Activated CD4-positive, CD25-positive, alpha-beta regulatory T cell treated with anti-CD3 and anti-CD28 coated beads, Interleukin-2, amount 50 U/mL, for 24 hours (primary cell): Measurements from ENCODE around the gene OR10R2.

Experiments used
- ATAC-seq, 2 donors: fragments of 150-1000 bp; cut with Tn5 transposase; one replicate each; pipeline ENCODE4 v1.10.0; 2021; ENCODE audit warnings: mild to moderate bottlenecking in 1 of 2, moderate library complexity in 1 of 2

Gene OR10R2

GRCh38 chr1:158527190-158527815, 55.3 kb downstream of the OR10R2 start:
- ATAC-seq, result no peak
